Neuronal stem cell (in vitro differentiated cells): Measurements from ENCODE around the gene RAB44.
"Not testable (repeated sequence)": the region's sequence is repeated elsewhere in the genome, so short reads cannot be mapped to it uniquely, and the experiment has no call there.

Experiments used
- DNase-seq: peaks from one replicate; pipeline ENCODE4 v3.0.0-alpha.2; 2013; ENCODE audit warnings: low spot score
- H2AFZ ChIP-seq: one replicate; pipeline ENCODE4 v1.6.1; 2013; ENCODE audit warnings: mild to moderate bottlenecking, low read length, inconsistent platforms
- H2AK5ac ChIP-seq: 2 replicates; pipeline ENCODE4 v1.6.1; 2013; ENCODE audit warnings: low read depth, mild to moderate bottlenecking, inconsistent platforms, low read length, moderate library complexity, mixed read lengths
- H2BK120ac ChIP-seq: 2 replicates; pipeline ENCODE4 v1.6.1; 2013; ENCODE audit warnings: low read depth, mild to moderate bottlenecking, inconsistent platforms, low read length, moderate library complexity, mixed read lengths
- H2BK12ac ChIP-seq: one replicate; pipeline ENCODE4 v1.6.1; 2013; ENCODE audit warnings: low read length, inconsistent platforms
- H2BK15ac ChIP-seq: 2 replicates; pipeline ENCODE4 v1.6.1; 2013; ENCODE audit warnings: mild to moderate bottlenecking, low read length, inconsistent platforms, mixed read lengths
- H2BK5ac ChIP-seq: one replicate; pipeline ENCODE4 v1.6.1; 2013; ENCODE audit warnings: inconsistent platforms, mild to moderate bottlenecking, low read length, moderate library complexity
- H3K14ac ChIP-seq: one replicate; pipeline ENCODE4 v1.6.1; 2013; ENCODE audit warnings: low read length, inconsistent platforms
- H3K18ac ChIP-seq: 2 replicates; pipeline ENCODE4 v1.6.1; 2013; ENCODE audit warnings: low read length, inconsistent platforms
- H3K23ac ChIP-seq: 2 replicates; pipeline ENCODE4 v1.6.1; 2013; ENCODE audit warnings: low read depth, mild to moderate bottlenecking, mixed read lengths, low read length, inconsistent platforms; ENCODE audit not compliant: poor library complexity
- H3K27ac ChIP-seq: replicated peaks from 3 replicates; pipeline ENCODE4 v1.5.1; 2013; ENCODE audit warnings: low read length, inconsistent platforms
- H3K27me3 ChIP-seq, 3 experiments: 2 replicates each; pipeline ENCODE4 v1.6.1; 2013; ENCODE audit warnings: low read length in 3 of 3, mild to moderate bottlenecking in 2 of 3, inconsistent platforms in 1 of 3, low read depth in 1 of 3, mixed read lengths in 1 of 3, moderate library complexity in 1 of 3; ENCODE audit not compliant: control insufficient read depth in 3 of 3, insufficient read depth in 3 of 3
- H3K36me3 ChIP-seq, 2 donors: replicated peaks in 1 of 2; 2 replicates each; pipeline ENCODE4 v1.6.1; 2013; ENCODE audit warnings: low read length in 2 of 2; ENCODE audit not compliant: control insufficient read depth in 2 of 2, insufficient read depth in 2 of 2
- H3K4ac ChIP-seq: 2 replicates; pipeline ENCODE4 v1.6.1; 2013; ENCODE audit warnings: inconsistent platforms, mild to moderate bottlenecking, low read length, moderate library complexity
- H3K4me1 ChIP-seq, 2 donors: 1 replicate in 1 of 2; 2 replicates in 1 of 2; pipeline ENCODE4 v1.6.1; 2013; ENCODE audit warnings: low read length in 2 of 2, low read depth in 1 of 2; ENCODE audit not compliant: control insufficient read depth in 2 of 2, insufficient read depth in 1 of 2
- H3K4me2 ChIP-seq: one replicate; pipeline ENCODE4 v1.6.1; 2013; ENCODE audit warnings: mild to moderate bottlenecking, low read length, inconsistent platforms; ENCODE audit not compliant: insufficient read depth, poor library complexity, severe bottlenecking
- H3K4me3 ChIP-seq, 2 donors: 2 replicates each; pipeline ENCODE4 v1.5.1; 2013; ENCODE audit warnings: low read length in 2 of 2, mild to moderate bottlenecking in 2 of 2, inconsistent platforms in 1 of 2, moderate library complexity in 1 of 2
- H3K79me1 ChIP-seq: one replicate; pipeline ENCODE4 v1.6.1; 2013; ENCODE audit warnings: low read depth, mild to moderate bottlenecking, inconsistent platforms, low read length, moderate library complexity
- H3K9ac ChIP-seq: one replicate; pipeline ENCODE4 v1.6.1; 2013; ENCODE audit warnings: mild to moderate bottlenecking, low read depth, low read length, inconsistent platforms; ENCODE audit not compliant: poor library complexity
- H3K9me3 ChIP-seq, 2 donors: replicated peaks in 1 of 2; 2 replicates each; pipeline versions ENCODE3 to v1.6.1; 2013; ENCODE audit warnings: low read length in 2 of 2, mild to moderate bottlenecking in 2 of 2, inconsistent platforms in 1 of 2, low read depth in 1 of 2, mixed read lengths in 1 of 2, moderate library complexity in 1 of 2; ENCODE audit not compliant: control insufficient read depth in 2 of 2, insufficient read depth in 1 of 2
- H4K8ac ChIP-seq: one replicate; pipeline ENCODE4 v1.6.1; 2013; ENCODE audit warnings: low read depth, mild to moderate bottlenecking, inconsistent platforms, low read length, moderate library complexity
- H4K91ac ChIP-seq: one replicate; pipeline ENCODE4 v1.6.1; 2013; ENCODE audit warnings: low read length, low read depth, mild to moderate bottlenecking, inconsistent platforms; ENCODE audit not compliant: poor library complexity
- WGBS, 2 donors: extraction: QIAGEN DNeasy Blood & Tissue Kit; methylation state at CpG; one replicate each; pipeline ENCODE4 v1.1.7; 2013; ENCODE audit warnings: missing lambda C conversion rate in 2 of 2, mixed read lengths in 1 of 2; ENCODE audit not compliant: insufficient read length in 2 of 2, insufficient replicate concordance in 1 of 2; ENCODE audit errors: extremely low coverage in 2 of 2; 5-methylcytosine and 5-hydroxymethylcytosine counted together

RAB44 gene

DNA sequence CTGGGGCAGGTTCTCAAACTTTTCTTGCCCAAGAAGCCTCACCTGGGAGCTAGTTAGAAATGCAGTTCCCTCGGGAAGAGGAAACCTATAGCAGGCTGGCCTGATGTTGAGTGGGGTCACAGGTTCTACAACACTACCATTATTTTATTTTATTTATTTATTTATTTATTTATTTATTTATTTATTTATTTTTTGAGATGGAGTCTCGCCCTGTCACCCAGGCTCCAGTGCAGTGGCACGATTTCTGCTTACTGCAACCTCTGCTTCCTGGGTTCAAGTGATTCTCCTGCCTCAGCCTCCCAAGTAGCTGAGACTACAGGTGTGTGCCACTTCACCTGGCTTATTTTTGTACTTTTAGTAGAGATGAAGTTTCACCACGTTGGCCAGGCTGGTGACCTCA is 26.4 kb downstream of the RAB44 start:
- not testable (repeated sequence) for H3K23ac ChIP-seq, H2BK120ac ChIP-seq, H3K79me1 ChIP-seq, H3K4me2 ChIP-seq, H2BK15ac ChIP-seq, H3K4ac ChIP-seq, H4K91ac ChIP-seq, H4K8ac ChIP-seq, H2AFZ ChIP-seq, H3K18ac ChIP-seq, H3K4me3 ChIP-seq, DNase-seq, H3K36me3 ChIP-seq, H3K14ac ChIP-seq, H2BK12ac ChIP-seq, H3K9me3 ChIP-seq, H3K27ac ChIP-seq, H2AK5ac ChIP-seq, H3K9ac ChIP-seq, H2BK5ac ChIP-seq
- no CpG with 5 or more reads among the region's 4 CpGs for WGBS, 2 donors
- Histone ChIP-seq H3K4me1 (peaks cover 3 to 15% of the 10 kb centered on the region in 2 donors), H3K27me3 (peaks cover 0 to 17% (median 0%) of the 10 kb centered on the region in 3 experiments)

DNA sequence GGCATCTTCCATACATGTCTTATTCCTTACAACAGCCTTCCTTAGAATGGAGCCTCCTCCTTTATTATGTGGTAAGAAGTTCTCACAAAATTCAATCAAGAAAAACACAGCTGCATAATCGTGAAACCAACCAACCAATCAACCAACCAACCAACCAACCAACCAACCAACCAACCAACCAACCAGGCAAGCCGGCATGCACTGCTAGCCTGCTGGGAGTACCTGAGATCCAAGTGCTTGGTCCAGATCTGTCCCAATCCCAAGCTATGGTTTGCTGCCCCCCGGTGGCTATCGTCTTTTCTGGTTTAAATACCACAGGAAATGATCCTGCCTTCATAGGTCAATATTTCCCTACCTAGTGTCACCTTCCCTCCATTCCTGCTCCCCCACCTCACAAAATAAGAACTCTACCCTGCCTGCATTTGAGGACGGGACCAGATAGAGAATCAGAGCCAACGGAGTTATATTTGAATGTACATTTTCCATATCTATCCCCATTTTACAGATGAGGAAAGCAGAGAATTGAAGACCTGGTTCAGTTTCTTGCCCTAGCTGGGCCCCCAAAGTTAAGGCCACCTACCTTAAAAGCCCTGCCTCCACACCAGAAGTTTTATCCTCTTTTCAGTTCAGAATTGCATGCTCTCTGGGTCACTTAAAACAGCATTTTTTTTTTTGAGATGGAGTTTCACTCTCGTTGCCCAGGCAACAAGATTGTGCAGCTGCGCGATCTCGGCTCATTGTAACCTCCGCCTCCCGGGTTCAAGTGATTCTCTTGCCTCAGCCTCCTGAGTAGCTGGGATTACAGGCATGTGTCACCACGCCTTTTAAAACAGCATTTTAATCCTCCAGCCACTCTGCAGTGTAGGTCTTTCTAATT is 27.1 kb downstream of the RAB44 start:
- H3K9me3 ChIP-seq, result no peaks in the 10 kb centered on the region
- H2BK120ac ChIP-seq, result no peak overlapping the region
- no peak overlapping the region for H3K4me3 ChIP-seq
- no peak overlapping the region for H2BK12ac ChIP-seq
- H3K27ac ChIP-seq, result no peak overlapping the region
- no peak for DNase-seq
- no peak overlapping the region for H3K14ac ChIP-seq
- no peak overlapping the region for H4K91ac ChIP-seq
- H2AFZ ChIP-seq, result no peak overlapping the region
- H3K9ac ChIP-seq, result no peak overlapping the region
- H3K23ac ChIP-seq, result no peak overlapping the region
- no peak overlapping the region for H2AK5ac ChIP-seq
- H3K36me3 ChIP-seq, result no peaks in the 10 kb centered on the region
- peaks cover 0 to 12% (median 0%) of the 10 kb centered on the region in 3 experiments for H3K27me3 ChIP-seq
- H3K4ac ChIP-seq, result no peak overlapping the region
- H3K79me1 ChIP-seq, result no peaks in the 10 kb centered on the region
- H3K18ac ChIP-seq, result no peak overlapping the region
- H3K4me1 ChIP-seq, result peaks cover 3 to 15% of the 10 kb centered on the region in 2 donors
- H4K8ac ChIP-seq, result no peak overlapping the region
- H2BK5ac ChIP-seq, result no peak overlapping the region
- H3K4me2 ChIP-seq, result no peak overlapping the region
- H2BK15ac ChIP-seq, result no peak overlapping the region
- WGBS, 2 donors, result no CpG with 5 or more reads among the region's 13 CpGs

DNA sequence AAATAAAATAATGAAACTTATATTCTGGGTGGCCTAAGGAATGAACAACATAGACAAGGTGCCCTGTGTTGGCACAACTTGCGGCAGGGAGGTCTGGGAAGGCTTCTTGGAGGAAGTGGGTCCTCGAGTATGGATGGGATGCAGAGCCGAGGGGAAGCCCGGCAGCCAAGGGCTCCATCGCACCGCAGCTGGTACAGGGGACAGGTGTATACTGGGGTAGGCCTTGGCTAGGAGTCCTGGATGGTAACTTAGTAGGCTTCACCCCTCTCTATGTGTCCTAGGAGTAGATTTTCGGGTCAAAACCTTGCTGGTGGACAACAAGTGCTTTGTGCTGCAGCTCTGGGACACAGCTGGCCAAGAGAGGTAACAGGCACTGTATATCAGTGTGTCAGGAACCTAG is 28.0 kb downstream of the RAB44 start:
- no peak overlapping the region for H2BK120ac ChIP-seq
- no peaks in the 10 kb centered on the region for H3K36me3 ChIP-seq
- peaks cover 0 to 12% (median 0%) of the 10 kb centered on the region in 3 experiments for H3K27me3 ChIP-seq
- peak overlapping the region; percentile 78 for H3K18ac ChIP-seq
- no peak overlapping the region for H3K4ac ChIP-seq
- no peak overlapping the region for H4K91ac ChIP-seq
- peak overlapping the region; percentile 63 for H3K14ac ChIP-seq
- no CpG with 5 or more reads among the region's 7 CpGs for WGBS, 2 donors
- peak overlapping the region; percentile 91 for H2AK5ac ChIP-seq
- H4K8ac ChIP-seq, result no peak overlapping the region
- no peak overlapping the region for H2AFZ ChIP-seq
- H2BK15ac ChIP-seq, result peak overlapping the region; percentile 12
- H2BK5ac ChIP-seq, result peak overlapping the region; percentile 70
- H3K9me3 ChIP-seq, result no peaks in the 10 kb centered on the region
- peaks cover 3 to 15% of the 10 kb centered on the region in 2 donors for H3K4me1 ChIP-seq
- H3K4me3 ChIP-seq, result no peak overlapping the region
- peak overlapping the region; percentile 24 for H3K9ac ChIP-seq
- no peak for DNase-seq
- no peak overlapping the region for H3K27ac ChIP-seq
- H3K23ac ChIP-seq, result peak overlapping the region; percentile 29
- no peaks in the 10 kb centered on the region for H3K79me1 ChIP-seq
- H3K4me2 ChIP-seq, result no peak overlapping the region
- no peak overlapping the region for H2BK12ac ChIP-seq

DNA sequence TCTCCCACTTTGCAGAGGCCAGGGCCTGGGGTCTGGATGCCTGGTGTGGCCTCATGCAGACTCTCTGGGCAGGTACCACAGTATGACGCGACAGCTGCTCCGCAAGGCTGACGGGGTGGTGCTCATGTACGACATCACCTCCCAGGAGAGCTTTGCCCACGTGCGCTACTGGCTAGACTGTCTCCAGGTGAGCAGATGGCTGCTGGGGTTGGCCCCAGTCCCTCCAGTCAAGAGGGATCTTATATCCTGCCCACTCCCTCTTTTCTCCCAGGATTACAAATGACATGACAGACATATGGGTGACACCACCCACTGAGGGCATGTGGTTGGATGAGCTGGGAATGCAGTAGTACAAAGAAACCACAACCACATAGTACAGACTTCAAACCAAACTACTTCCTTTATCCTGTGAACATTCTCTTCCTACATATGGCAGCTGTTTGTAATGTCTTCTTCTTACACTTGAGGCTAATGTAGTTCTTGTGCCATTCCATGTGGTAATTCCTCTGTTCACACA is 29.9 kb downstream of the RAB44 start:
- no peak overlapping the region for H3K14ac ChIP-seq
- H3K4me3 ChIP-seq, result peak overlapping the region in 1 of 2 donors; percentile 22
- no peak overlapping the region for H4K8ac ChIP-seq
- H2BK5ac ChIP-seq, result no peak overlapping the region
- peaks cover 0 to 12% (median 0%) of the 10 kb centered on the region in 3 experiments for H3K27me3 ChIP-seq
- no peaks in the 10 kb centered on the region for H3K9me3 ChIP-seq
- no peak overlapping the region for H2AFZ ChIP-seq
- no peak overlapping the region for H3K4ac ChIP-seq
- no peak overlapping the region for H3K9ac ChIP-seq
- no peak overlapping the region for H2BK15ac ChIP-seq
- no peak overlapping the region for H3K18ac ChIP-seq
- H3K79me1 ChIP-seq, result no peaks in the 10 kb centered on the region
- no peaks in the 10 kb centered on the region for H3K36me3 ChIP-seq
- H2BK120ac ChIP-seq, result no peak overlapping the region
- H3K23ac ChIP-seq, result no peak overlapping the region
- no CpG with 5 or more reads among the region's 7 CpGs for WGBS, 2 donors
- H3K4me1 ChIP-seq, result peaks cover 3 to 15% of the 10 kb centered on the region in 2 donors
- no peak overlapping the region for H3K4me2 ChIP-seq
- H3K27ac ChIP-seq, result no peak overlapping the region
- no peak for DNase-seq
- H2BK12ac ChIP-seq, result no peak overlapping the region
- no peak overlapping the region for H4K91ac ChIP-seq
- no peak overlapping the region for H2AK5ac ChIP-seq
